Large intestine (tissue), 3 donors: ENCODE measurements around the gene ERAS. TPM values are rescaled to one million over a fixed set of nuclear protein-coding genes. Genes with fewer than 3 reads are reported as not detected.

Experiments
- DNase-seq, 2 donors: peaks; one replicate each; pipeline versions ENCODE4 v3.0.0 to v3.0.0-alpha.2; 2013
- H3K27ac ChIP-seq: one replicate; pipeline ENCODE4 v1.5.1; 2013; ENCODE audit warnings: low read length
- H3K27me3 ChIP-seq: 2 replicates; pipeline ENCODE4 v1.6.1; 2013; ENCODE audit warnings: low read length; ENCODE audit not compliant: control insufficient read depth, insufficient read depth
- H3K36me3 ChIP-seq: 2 replicates; pipeline ENCODE4 v1.6.1; 2013; ENCODE audit warnings: low read length; ENCODE audit not compliant: control insufficient read depth, insufficient read depth
- H3K4me1 ChIP-seq: one replicate; pipeline ENCODE4 v1.6.1; 2013; ENCODE audit warnings: low read length; ENCODE audit not compliant: control insufficient read depth, insufficient read depth
- H3K4me3 ChIP-seq: one replicate; pipeline ENCODE4 v1.5.1; 2013; ENCODE audit warnings: low read length
- H3K9me3 ChIP-seq: one replicate; pipeline ENCODE4 v1.6.1; 2013; ENCODE audit warnings: mild to moderate bottlenecking, low read depth, low read length, moderate library complexity; ENCODE audit not compliant: control insufficient read depth
- WGBS: methylation state at CpG from one replicate; pipeline ENCODE4 v1.1.5; 2013; ENCODE audit warnings: low lambda C conversion rate; ENCODE audit not compliant: insufficient coverage; 5-methylcytosine and 5-hydroxymethylcytosine counted together
- polyA plus RNA-seq: library from polyadenylated mRNA; unstranded; fragments of 120-200 nt; gene quantifications from one replicate; pipeline ENCODE4 v1.2.1, GENCODE V29; 2013

Gene ERAS
- polyA plus RNA-seq, 1 donor: 0.27 TPM

GRCh38 chrX:48798318-48798717 lies 28.0 kb upstream of the ERAS start:
- no peak for DNase-seq
- no peaks in the 10 kb centered on the region for H3K36me3 ChIP-seq
- no peak overlapping the region for H3K27ac ChIP-seq
- H3K4me1 ChIP-seq: peaks cover 25% of the 10 kb centered on the region
- H3K9me3 ChIP-seq: no peaks in the 10 kb centered on the region
- no peak overlapping the region for H3K4me3 ChIP-seq
- H3K27me3 ChIP-seq: no peaks in the 10 kb centered on the region
- WGBS: no CpG with 5 or more reads among the region's 2 CpGs

- Histone ChIP-seq H3K27me3 (no peaks in the 10 kb centered on the region), H3K4me3 (peak overlapping the region; percentile 71), H3K9me3 (no peaks in the 10 kb centered on the region), H3K36me3 (peaks cover 15% of the 10 kb centered on the region), H3K4me1 (peaks cover 15% of the 10 kb centered on the region), H3K27ac (peak overlapping the region; percentile 94)
- no peak for DNase-seq
- WGBS: no CpG with 5 or more reads among the region's 17 CpGs
Measured at GRCh38 chrX:48800574-48801279, 25.6 kb upstream of the ERAS start.

- no peaks in the 10 kb centered on the region for H3K9me3 ChIP-seq
- peak within 1 kb of the TSS; percentile 82 for H3K4me3 ChIP-seq
- peaks cover 15% of the 10 kb centered on the region for H3K36me3 ChIP-seq
- peak within 1 kb of the TSS; percentile 99 for H3K27ac ChIP-seq
- no peaks in the 10 kb centered on the region for H3K27me3 ChIP-seq
- WGBS: no CpG with 5 or more reads among the region's 89 CpGs
- H3K4me1 ChIP-seq: peaks cover 12% of the 10 kb centered on the region
- DNase-seq: peak; percentile 99 to 100
Measured at GRCh38 chrX:48801280-48802088, 24.8 kb upstream of the ERAS start, which contains the start of gene HDAC6. Gene HDAC6 (plus strand): TSS chrX:48802067. CDS start chrX:48802693, 626 bp downstream.

- H3K36me3 ChIP-seq: peaks cover 15% of the 10 kb centered on the region
- H3K27me3 ChIP-seq: no peaks in the 10 kb centered on the region
- no CpG with 5 or more reads among the region's 40 CpGs for WGBS
- DNase-seq: peak; percentile 83 to 91
- peaks cover 12% of the 10 kb centered on the region for H3K4me1 ChIP-seq
- H3K9me3 ChIP-seq: no peaks in the 10 kb centered on the region
- H3K4me3 ChIP-seq: peak overlapping the region; percentile 82
- peak overlapping the region; percentile 99 for H3K27ac ChIP-seq
Measured at GRCh38 chrX:48802089-48802904, 24.0 kb upstream of the ERAS start.

GRCh38 chrX:48802905-48803200 lies 23.5 kb upstream of the ERAS start:
- DNase-seq: no peak
- WGBS: no CpG with 5 or more reads among the region's 4 CpGs
- Histone ChIP-seq H3K27me3 (no peaks in the 10 kb centered on the region), H3K27ac (peak overlapping the region; percentile 99), H3K36me3 (peaks cover 17% of the 10 kb centered on the region), H3K4me1 (peaks cover 12% of the 10 kb centered on the region), H3K4me3 (peak overlapping the region; percentile 82), H3K9me3 (no peaks in the 10 kb centered on the region)

- no peak overlapping the region for H3K27ac ChIP-seq
- H3K4me1 ChIP-seq: peaks cover 8% of the 10 kb centered on the region
- H3K36me3 ChIP-seq: peaks cover 18% of the 10 kb centered on the region
- no CpG with 5 or more reads among the region's 4 CpGs for WGBS
- H3K9me3 ChIP-seq: no peaks in the 10 kb centered on the region
- no peak overlapping the region for H3K4me3 ChIP-seq
- DNase-seq: no peak
- H3K27me3 ChIP-seq: no peaks in the 10 kb centered on the region
Measured at GRCh38 chrX:48806081-48806480, 20.2 kb upstream of the ERAS start.

- no peaks in the 10 kb centered on the region for H3K27me3 ChIP-seq
- no peaks in the 10 kb centered on the region for H3K9me3 ChIP-seq
- H3K36me3 ChIP-seq: peaks cover 31% of the 10 kb centered on the region
- H3K4me3 ChIP-seq: no peak overlapping the region
- H3K4me1 ChIP-seq: no peaks in the 10 kb centered on the region
- DNase-seq: no peak
- WGBS: no CpG with 5 or more reads among the region's 8 CpGs
- H3K27ac ChIP-seq: no peak overlapping the region
Measured at GRCh38 chrX:48813644-48814043, 12.7 kb upstream of the ERAS start.

GRCh38 chrX:48814722-48815121 lies 11.6 kb upstream of the ERAS start:
- H3K27ac ChIP-seq: no peak overlapping the region
- H3K4me3 ChIP-seq: no peak overlapping the region
- H3K9me3 ChIP-seq: no peaks in the 10 kb centered on the region
- H3K4me1 ChIP-seq: no peaks in the 10 kb centered on the region
- WGBS: no CpG with 5 or more reads among the region's 8 CpGs
- H3K27me3 ChIP-seq: no peaks in the 10 kb centered on the region
- no peak for DNase-seq
- peaks cover 34% of the 10 kb centered on the region for H3K36me3 ChIP-seq

GRCh38 chrX:48815266-48815665 lies 11.0 kb upstream of the ERAS start:
- no CpG with 5 or more reads among the region's 8 CpGs for WGBS
- H3K36me3 ChIP-seq: peaks cover 38% of the 10 kb centered on the region

More at GRCh38 chrX:48815266-48815665, 11.0 kb upstream of the ERAS start:
- Histone ChIP-seq H3K9me3 (no peaks in the 10 kb centered on the region), H3K27me3 (no peaks in the 10 kb centered on the region), H3K27ac (no peak overlapping the region), H3K4me3 (no peak overlapping the region), H3K4me1 (no peaks in the 10 kb centered on the region)
- DNase-seq: peak in 1 of 2 donors; percentile 35
